HG03457 (cell line): Measurements from ENCODE around the gene FAM3C.
"Not testable (repeated sequence)": the region's sequence is repeated elsewhere in the genome, so short reads cannot be mapped to it uniquely, and the experiment has no call there.

Source experiments
- ATAC-seq: cut with Tn5 transposase; IDR thresholded peaks from one replicate; pipeline ENCODE4 v1.9.1; 2021; ENCODE audit warnings: moderate number of reproducible peaks; ENCODE audit not compliant: unreplicated experiment

The FAM3C gene

GRCh38 chr7:121334875-121335648, 61.0 kb downstream of the FAM3C start:
- ATAC-seq: no peak

GRCh38 chr7:121334376-121334775, 61.7 kb downstream of the FAM3C start:
- no peak for ATAC-seq

- no peak for ATAC-seq
These were observed 64.5 kb downstream of the FAM3C start for GRCh38 chr7:121331574-121331973.

GRCh38 chr7:121331048-121331447, 65.1 kb downstream of the FAM3C start:
- ATAC-seq: no peak

GRCh38 chr7:121330053-121330833, 65.9 kb downstream of the FAM3C start:
- no peak for ATAC-seq

- ATAC-seq: no peak
These were observed 66.7 kb downstream of the FAM3C start for GRCh38 chr7:121329191-121330052.

- ATAC-seq: no peak
These were observed 67.5 kb downstream of the FAM3C start, which contains the start of gene WNT16 for GRCh38 chr7:121328508-121329190. WNT16 (plus strand) TSS chr7:121329000; CDS start chr7:121329293, 293 bp downstream.

GRCh38 chr7:121327671-121328070, 68.4 kb downstream of the FAM3C start:
- no peak for ATAC-seq

GRCh38 chr7:121323515-121324302, 72.4 kb downstream of the FAM3C start:
- ATAC-seq: no peak

GRCh38 chr7:121322460-121322859, 73.6 kb downstream of the FAM3C start:
- ATAC-seq: no peak

GRCh38 chr7:121315170-121315569, 80.9 kb downstream of the FAM3C start:
- not testable (repeated sequence) for ATAC-seq

- peak; percentile 88 for ATAC-seq
These were observed 82.1 kb downstream of the FAM3C start for GRCh38 chr7:121313793-121314676.

GRCh38 chr7:121313220-121313792, 82.8 kb downstream of the FAM3C start:
- no peak for ATAC-seq

GRCh38 chr7:121307021-121307574, 89.0 kb downstream of the FAM3C start:
- no peak for ATAC-seq

GRCh38 chr7:121306565-121306964, 89.5 kb downstream of the FAM3C start:
- no peak for ATAC-seq

- ATAC-seq: no peak
These were observed 91.0 kb downstream of the FAM3C start for GRCh38 chr7:121305109-121305508.

- ATAC-seq: no peak
These were observed 91.9 kb downstream of the FAM3C start for GRCh38 chr7:121304102-121304658.
